GM18519 (cell line): ENCODE results near the gene RNU6-1.

Source experiments
- ATAC-seq: cut with Tn5 transposase; IDR thresholded peaks from one replicate; pipeline ENCODE4 v1.9.1; 2021; ENCODE audit warnings: mild to moderate bottlenecking, moderate library complexity; ENCODE audit not compliant: unreplicated experiment, low FRiP score

RNU6-1 gene

GRCh38 chr15:67834581-67835296 is 5.1 kb downstream of the RNU6-1 start:
- no peak for ATAC-seq

DNA sequence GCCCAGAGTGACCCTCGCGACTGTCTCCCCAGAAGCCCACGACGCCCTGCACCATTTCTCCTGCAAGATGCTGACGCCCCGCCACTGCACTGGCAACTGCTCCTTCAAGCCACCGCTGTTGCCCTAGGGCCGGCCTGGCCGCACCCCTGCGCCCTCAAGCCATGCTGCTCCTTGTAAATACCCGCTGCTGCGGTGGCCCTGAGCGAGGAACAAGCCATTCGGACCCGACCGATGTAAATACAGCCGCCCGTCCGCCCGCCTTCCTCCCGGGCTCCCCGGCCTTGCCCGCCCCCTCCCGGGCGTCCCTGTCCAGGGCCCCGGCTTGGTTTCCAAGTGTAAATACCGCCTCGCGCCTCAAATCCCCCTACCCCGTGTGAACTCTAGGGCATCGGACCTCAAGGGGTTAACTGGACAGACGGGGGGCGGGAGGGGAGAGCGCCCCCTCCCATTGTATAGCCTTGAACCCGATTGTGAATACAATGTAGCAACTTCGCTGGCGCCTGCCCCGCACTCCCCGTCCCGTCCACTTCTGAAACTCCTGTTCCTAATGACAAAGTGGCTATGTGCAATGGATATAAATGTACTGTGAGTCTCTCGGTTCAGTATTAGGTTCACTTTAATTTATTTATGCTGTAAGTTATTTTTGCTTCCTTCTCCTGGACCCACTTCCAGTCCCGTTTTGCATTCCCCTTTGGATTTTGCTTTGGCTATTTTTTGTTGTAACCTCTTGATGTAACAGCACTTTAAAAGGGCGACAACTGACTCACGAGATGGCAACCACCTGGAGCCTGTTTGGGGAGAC is 5.9 kb downstream of the RNU6-1 start:
- no peak for ATAC-seq

DNA sequence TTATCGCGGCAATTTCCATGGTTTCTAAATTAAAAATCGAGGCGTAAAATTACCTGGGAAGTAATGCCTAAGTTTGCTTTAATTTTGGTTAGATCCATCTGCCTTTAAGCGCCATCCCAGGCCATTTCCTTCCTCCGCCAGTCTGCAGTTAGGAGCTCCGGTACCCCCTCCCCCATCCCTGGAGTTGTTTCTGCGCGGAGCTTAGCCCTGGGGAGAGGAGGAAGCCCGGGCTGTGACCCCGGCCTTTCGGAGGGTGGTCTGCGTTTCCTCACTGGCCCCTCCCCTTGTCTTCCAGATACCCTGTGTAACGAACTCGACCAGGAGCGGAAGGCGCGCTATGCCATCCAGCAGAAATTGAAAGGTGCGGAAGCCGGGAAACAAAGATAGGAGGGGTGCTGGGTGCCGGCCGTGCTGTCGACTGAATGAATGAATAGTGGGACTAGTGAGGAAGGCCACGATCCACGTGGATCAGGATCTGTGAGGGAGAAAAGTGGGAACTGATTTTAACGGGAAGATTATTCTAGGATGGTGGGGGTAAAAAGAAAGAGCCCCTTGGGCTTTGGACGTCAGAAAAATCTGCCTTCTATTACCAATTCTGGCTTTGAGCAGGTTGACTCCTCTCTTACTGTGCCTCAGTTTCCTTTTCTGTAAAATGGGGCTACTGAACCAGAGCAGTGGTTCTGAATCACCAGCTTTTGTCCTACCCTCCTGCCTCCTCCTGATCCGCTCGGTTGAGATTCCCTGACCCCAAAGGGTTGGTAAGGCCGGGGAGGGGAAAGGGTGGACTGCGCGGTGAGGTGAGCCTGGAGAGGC is 6.7 kb downstream of the RNU6-1 start:
- no peak for ATAC-seq

DNA sequence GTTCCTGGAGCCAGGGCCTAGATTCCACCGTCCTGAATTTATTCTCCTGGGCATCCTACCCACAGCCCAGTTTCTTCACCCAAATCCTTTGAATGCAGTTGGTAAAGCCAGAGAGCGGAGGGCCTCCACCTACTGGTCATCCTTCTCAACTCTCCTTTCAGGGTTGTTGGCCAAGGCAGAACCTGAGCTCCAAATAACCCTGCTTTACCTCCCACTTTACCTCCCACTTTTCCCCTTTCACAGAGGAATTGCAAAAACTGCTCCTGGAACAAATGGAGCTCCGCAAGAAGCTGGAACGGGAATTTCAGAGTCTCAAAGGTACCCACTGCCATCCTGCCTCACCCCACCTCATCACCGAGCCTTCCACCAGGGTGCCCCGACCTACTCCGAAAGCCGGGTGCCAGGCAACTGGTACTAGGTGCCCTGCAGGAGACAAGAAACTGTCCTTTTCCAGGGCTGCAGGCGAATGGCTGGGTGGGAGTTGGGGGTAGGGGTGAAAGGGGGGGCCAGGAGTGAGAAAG is 7.8 kb downstream of the RNU6-1 start:
- ATAC-seq, result no peak

- no peak for ATAC-seq
Measured at GRCh38 chr15:67831363-67831762, 8.5 kb downstream of the RNU6-1 start.

GRCh38 chr15:67829647-67830504 is 10.0 kb downstream of the RNU6-1 start:
- ATAC-seq, result no peak

- no peak for ATAC-seq
Measured at GRCh38 chr15:67828969-67829646, 10.7 kb downstream of the RNU6-1 start.

DNA sequence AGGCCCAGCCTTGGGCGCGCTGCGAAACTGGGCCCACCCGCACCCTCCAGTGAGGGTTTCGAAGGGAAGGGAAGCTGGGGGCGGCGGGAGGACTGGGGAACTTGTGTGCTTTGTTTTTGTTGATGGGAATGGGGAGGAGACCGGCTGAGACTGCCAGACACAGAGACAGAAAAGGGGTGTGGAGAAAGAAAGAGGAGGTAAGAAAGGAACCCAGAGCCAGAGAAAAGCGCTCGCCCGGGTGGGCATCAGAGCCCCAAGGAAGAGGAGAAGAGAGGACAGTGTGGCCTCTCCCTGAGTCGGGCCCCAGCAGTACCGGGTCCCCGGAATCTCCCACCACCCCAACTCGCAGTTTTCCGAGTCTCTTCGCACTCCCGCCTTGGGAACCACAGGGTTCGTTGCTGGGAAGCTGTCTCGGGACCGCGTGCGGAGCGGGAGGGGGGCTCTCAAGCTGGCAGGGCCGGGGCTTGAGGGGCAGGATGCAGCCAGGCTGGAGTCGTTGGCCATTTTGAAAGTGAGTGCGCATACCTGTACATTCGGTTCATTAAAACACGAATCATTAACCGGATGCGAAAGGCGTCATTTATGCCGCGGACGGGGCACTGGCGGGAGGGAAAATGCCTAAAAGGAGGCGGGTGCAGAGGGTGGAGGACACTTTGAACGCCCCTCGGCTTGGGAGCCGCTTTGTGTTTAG is 11.4 kb downstream of the RNU6-1 start:
- ATAC-seq, result no peak

DNA sequence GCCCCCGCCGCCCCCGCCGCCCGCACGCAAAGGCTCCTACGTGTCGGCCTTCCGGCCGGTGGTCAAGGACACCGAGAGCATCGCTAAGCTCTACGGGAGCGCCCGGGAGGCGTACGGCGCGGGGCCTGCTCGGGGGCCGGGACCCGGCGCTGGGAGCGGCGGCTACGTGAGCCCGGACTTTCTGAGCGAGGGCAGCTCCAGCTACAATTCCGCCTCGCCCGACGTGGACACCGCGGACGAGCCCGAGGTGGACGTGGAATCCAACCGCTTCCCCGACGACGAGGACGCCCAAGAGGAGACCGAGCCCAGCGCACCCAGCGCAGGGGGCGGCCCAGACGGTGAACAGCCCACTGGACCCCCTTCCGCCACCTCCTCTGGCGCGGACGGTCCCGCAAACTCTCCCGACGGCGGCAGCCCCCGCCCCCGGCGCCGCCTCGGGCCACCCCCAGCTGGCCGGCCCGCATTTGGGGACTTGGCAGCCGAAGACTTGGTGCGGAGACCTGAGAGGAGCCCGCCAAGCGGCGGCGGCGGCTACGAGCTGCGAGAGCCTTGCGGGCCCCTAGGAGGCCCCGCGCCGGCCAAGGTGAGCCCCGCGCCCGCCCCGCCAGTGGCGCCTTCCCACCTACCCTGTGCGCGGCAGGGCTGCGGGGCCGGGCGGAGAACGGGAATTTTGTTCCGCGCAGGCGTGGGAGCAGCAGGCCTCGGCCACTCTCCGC is 12.1 kb downstream of the RNU6-1 start:
- ATAC-seq, result no peak

DNA sequence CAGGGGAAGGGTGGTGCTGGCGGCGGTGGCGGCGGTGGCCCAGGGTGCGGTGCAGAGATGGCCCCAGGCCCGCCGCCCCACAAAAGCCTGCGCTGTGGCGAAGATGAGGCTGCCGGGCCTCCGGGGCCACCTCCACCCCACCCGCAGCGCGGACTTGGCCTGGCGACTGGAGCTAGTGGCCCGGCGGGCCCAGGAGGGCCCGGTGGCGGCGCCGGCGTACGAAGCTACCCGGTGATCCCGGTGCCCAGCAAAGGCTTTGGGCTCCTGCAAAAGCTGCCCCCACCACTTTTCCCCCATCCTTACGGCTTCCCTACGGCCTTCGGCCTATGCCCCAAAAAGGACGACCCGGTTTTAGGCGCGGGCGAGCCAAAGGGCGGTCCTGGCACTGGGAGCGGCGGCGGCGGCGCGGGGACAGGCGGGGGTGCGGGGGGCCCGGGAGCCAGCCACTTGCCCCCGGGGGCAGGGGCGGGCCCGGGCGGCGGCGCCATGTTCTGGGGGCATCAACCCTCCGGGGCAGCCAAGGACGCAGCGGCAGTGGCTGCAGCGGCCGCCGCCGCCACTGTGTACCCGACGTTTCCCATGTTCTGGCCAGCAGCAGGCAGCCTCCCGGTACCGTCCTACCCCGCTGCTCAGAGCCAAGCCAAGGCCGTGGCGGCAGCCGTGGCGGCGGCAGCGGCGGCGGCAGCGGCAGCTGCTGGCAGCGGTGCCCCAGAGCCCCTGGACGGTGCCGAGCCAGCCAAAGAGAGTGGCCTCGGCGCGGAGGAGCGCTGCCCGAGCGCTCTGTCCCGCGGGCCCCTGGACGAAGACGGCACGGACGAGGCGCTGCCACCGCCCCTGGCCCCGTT is 12.9 kb downstream of the RNU6-1 start:
- ATAC-seq, result no peak

GRCh38 chr15:67825881-67826716 is 13.7 kb downstream of the RNU6-1 start:
- no peak for ATAC-seq

DNA sequence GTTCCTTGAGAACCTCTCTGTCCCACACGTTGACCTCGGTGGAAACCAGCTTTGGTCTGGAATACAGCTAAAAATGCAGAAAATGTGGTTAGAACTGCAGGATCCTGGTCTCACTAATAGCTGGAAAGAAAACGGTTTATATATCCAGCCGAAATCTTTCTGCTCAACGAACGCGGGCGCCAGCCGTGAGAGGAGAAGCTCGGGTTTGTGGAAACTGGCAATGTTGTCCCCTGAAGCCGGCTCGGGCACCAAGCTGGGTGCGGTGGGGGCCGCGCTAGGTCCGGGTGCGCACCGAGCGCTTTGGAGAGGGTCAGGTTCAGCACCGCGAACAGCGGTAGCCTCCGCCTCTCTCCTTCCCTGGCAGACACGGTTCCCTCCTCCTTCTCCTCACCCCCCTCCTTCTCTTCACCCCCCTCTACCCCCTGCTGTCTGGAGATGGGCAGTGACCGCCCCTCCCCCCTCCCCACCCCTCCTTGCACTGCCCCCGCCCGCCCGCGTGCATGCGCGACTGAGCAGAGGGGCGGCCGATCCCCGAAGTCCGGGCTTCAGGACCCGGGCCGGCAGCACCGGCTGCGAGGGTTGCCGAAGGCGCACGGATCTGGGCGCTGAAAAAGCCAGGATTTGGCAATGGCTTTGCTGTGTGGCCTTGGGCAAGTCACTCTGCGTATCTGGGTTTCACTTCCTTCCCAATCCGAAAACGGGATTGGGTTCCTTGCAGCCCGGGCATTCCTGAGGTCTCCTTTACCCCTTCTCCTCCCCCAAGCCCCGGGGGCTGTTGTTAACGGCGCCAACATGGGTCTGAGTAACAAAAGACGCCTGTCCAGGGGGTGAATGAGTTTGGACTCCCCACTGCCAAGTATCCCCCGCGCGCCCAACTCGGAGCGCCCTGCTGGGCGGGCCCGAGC is 14.6 kb downstream of the RNU6-1 start, which contains the start of gene SKOR1:
Gene SKOR1 (plus strand): TSS at position 534 of the 905 bp plus-strand sequence. CDS start 94 bp downstream, at position 628.
- ATAC-seq, result no peak

DNA sequence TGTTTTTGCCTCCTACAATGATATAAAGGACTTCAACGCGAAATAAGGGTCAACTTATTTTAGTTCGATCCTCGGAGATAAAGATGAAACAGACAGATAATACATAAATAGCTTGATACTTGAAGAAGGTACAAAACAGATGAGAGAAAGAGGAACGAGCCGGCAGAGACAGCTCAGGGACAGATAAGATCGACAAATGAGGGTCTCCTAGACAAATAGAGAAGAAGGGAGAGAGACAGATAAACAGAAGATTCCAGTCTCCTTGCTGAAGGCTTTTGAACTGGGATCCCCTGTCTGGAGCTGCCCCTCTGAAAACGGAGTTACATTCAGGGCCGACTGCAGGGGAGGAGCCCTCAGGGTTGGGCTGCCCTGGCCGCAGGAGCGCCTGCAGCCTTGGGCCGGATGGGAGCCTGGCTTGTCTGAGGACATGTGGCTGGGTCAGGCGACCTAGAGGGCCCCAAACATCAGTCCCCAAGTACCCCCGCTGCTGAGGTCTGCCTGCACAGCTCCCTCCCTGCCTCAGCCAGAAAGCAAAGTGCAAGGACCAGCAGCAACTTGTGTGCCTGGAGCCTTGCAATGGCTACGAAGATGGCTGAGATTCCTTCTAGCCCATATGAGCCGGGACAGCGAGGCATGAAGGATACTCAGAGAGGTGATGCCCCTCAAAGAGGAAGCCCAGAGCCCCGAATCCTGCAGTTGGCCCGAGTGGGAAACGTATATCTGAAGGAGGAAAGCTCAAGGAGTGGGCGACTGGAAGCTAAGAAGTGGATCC is 15.5 kb downstream of the RNU6-1 start:
- ATAC-seq, result no peak

- no peak for ATAC-seq
Measured at GRCh38 chr15:67823314-67824196, 16.3 kb downstream of the RNU6-1 start.
